DMS114 treated with DMSO at 0.1 percent for 48 hours (cell line): ENCODE data around the gene MYOM1.

Source experiments
- DNase-seq: peaks from one replicate; lab custom pipeline; 2025; ENCODE audit not compliant: unreplicated experiment; lab: John Stamatoyannopoulos, UW

The MYOM1 gene

DNA sequence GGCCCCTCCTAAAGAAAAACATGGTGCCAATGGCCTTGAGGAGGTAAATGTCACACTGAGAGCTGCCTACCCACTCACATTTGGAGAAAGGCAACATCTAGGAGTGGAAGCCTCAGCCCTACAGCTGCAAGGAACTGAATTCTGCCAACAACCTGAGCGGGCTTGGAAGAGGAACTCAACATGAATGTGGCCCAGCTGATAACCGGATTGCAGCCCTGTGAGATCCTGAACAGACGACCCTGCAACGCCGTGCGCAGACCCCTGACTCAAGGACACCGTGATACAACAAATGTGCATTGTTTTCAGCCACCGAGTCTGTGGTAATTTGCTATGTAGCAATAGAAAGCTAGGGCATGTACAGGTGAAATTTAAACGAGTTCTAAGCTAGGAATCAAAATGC is 99.4 kb downstream of the MYOM1 start:
- DNase-seq, result no peak

GRCh38 chr18:3119401-3120341 is 100.1 kb downstream of the MYOM1 start:
- no peak for DNase-seq

GRCh38 chr18:3118195-3119010 is 101.4 kb downstream of the MYOM1 start:
- no peak for DNase-seq

DNA sequence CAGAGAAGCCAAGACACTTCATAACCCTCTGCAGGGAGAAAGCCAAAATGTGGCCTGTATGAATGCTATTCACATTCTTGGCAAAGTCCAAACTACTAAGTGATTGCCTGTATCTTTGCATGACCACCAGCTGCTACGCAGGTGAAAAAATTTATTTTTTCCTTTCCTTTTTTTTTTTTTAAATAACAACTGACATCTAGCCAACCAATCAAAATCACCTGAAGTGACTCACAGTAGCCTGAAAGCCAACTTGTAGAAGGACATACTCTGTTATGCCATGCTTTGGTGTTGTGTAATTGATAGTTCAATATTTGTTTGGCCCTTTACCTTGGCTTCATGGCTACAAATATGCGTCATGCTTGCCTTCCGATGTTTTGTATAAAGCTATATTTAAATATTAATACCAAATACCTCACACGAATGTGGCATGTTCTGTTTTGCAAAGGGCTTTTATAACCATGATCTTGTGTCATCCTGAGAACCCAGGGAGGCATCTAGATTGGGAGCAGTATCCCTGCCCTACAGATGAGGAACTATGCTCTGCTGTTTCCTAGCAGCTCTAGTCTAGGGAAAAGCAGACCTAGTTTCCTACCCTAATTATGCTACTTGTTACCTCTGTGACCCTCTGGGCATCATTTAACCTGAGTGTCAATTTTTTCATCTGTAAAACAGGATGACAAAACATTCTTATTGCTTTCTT is 102.1 kb downstream of the MYOM1 start:
- no peak for DNase-seq

GRCh38 chr18:3115447-3116030 is 104.2 kb downstream of the MYOM1 start:
- no peak for DNase-seq

DNA sequence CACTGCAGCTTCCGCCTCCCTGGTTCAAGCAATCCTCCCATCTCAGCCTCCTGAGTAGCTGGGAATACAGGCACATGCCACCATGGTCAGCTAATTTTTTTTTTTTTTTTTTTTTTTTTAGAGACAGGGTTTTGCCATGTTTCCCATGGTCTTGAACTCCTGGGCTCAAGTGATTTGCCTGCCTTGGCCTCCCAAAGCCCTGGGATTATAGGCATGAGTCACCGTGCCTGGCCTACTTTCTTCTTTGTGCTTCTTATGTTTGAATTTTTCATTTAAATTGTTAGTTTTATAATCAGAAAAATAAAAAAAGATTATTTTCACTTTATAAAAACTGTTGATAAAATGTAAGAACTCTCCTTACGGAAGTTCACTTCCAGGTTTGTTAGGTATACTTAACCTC is 105.3 kb downstream of the MYOM1 start:
- no peak for DNase-seq

DNA sequence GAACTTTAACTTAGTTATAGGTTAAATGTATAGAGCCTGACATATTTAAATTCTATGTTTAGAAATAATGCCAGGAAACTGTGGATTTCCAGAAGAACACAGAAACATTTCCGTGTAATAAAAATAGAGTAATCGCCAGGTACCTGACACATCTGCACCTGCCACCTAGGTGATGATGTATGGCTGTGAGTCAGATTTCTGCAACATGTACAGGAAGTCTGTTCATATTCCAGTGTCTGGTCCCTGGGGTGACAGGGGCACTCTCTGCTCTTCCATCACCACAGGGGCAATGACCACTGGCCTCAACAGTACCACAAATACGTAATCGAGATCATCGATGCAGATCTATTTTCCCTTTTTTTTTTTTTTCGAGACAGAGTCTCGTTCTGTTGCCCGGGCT is 105.7 kb downstream of the MYOM1 start:
- no peak for DNase-seq

DNA sequence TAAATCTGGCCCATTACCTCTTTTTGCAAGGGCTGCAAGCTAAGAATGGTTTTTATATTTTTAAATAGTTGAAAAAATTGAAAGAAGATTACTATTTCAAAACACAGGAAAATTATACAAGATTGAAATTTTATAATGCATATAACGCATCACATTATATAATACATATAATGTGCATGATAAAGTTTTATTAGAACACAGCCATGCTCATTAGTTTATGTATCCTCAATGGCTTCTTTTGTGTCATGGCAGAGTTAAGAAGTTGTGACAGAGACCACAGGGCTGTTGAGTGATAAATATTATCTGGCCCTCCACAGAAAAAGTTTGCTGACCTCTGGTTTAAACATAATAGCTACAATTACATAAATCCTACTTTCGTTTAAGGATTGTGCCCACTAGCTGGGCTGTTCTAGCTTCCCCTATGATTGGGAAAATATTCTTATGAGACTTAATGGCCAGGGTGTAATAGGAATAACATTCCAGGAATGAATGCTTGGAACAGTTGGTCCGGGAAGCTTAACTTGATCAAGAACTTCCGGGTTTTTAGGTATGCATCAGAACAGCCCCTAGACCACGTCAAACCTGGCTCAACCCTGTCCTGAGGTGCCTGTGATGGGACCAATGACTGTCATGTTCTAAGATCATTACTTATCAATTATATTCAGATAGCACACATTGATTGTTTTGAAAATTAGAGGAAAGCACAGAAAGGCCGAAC is 108.1 kb downstream of the MYOM1 start:
- no peak for DNase-seq

DNA sequence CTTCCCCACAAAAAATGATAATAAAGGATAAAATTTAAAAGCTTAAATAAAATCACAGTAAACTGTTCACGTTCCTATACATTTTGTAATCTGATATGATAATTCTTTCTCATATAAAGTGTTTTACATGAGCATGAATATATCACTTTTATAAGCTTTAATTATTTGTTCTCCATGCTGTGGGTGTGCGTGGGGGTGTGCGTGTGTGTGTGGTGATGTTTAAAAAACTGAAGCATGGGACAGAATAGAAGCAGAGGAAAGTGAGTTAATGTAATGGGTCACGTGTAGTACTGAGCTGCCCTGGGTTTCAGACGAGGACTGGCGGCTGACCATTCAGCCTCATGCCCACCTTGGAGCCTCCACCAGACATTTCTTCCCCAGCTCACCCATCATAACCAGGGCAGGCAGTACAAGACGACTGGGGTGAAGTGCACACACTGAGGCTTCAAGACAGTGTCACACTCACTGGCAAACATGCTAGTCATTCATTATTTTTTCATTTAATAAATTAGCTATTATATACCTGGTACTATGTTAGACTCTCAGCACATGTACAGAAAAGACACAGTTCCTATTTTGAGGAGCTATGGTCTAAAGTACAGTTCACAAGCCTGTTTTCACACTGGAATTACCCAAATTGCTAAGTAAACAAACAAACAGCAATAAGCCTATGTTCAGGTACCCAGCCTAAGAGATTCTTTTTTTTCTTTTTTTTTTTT is 109.6 kb downstream of the MYOM1 start:
- no peak for DNase-seq

DNA sequence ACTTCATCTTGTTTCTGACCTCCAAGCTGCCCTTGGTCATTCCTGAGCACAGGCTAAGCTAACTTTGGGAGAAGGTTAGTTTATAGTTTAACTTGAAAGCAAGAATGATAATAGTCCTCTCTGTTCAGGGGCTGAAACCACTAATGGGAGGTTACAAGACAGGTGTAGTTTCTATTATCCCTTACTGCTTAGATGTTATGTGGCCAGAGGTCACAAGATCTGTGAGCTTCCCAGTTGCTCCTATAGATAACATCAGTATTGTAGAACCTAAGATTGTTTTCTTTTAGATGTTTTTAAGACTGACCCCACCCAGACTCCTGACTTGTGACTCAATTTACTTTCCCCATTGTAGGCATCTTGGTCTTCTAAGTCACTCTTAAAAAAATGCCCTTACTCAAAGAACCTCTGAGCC is 112.0 kb downstream of the MYOM1 start:
- DNase-seq, result no peak

DNA sequence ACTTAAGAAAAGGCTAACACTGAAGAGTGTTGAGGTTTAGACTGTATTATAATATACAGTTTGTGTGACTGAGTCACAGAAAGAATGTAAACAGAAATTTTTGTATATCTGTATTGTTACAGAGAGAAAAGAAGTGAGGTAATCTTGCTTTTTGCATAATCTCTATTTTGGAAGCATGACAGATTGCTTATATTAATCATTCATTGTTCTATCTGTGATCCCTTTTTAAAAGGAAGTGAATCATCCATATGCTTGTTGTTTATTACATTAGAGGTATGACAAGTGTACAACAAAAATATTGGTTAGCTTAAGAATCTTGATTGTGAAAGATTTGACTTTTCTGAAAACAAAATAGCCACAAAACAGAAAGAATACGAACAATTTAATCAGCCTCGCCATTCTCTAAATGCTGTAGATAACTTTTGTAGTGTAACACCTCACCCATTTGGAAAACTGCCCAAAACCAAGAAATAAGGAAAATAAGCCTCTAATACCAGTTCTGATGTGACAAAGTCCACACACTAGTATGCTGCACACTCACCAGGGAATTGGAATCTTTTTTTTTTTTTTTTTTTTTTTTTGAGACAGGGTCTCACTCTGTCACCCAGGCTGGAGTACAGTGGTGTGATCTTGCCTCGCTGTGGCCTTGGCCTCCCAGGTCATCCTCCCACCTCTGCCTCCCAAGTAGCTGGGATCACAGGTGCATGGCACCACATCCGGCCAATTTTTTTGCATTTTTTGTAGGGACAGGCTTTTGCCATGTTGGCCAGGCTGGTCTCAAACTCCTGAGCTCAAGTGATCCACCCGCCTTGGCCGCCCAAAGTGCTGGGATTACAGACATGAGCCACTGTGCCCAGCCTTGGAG is 115.3 kb downstream of the MYOM1 start:
- no peak for DNase-seq

DNA sequence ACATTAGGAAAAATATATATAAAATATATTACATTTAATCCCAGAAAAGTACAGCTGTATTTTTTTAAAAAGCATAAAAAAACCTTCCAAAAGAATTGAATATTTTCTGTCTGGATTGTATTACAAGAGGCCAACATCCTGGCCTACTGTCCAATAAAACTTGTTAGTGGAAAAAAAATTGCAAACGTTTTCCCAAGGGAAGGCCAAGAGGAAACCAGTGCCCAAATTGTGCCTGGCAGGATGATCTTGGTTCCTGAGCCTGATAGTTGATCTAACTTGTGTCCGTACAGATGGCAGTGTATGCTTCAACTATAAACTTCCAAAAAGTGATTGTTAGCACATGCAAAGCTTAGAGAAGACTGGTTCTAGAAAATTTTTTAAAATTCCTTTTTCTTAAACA is 116.2 kb downstream of the MYOM1 start:
- DNase-seq, result no peak

- no peak for DNase-seq
These were observed 116.8 kb downstream of the MYOM1 start for GRCh38 chr18:3102983-3103382.

GRCh38 chr18:3100498-3101132 is 119.2 kb downstream of the MYOM1 start:
- DNase-seq, result no peak

GRCh38 chr18:3099327-3099726 is 120.4 kb downstream of the MYOM1 start:
- DNase-seq, result no peak

DNA sequence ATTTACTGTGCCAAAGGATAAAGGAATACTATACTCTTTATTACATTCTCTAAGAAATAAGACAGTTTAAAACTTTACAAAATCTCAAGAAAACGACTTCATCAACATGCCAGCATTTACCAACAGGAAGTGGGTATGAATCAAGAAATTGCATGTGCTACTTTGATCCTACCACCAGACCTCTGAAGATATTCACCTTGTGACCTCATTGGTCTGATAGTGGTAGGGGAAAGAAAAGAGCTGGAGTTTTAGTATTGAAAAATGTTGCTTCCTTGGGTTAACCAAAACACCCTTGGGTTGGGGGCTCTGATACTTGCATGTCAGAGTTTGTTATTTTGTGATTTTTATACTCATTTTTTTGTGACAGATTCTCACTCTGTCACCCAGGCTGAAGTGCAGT is 122.7 kb downstream of the MYOM1 start:
- DNase-seq, result no peak

DNA sequence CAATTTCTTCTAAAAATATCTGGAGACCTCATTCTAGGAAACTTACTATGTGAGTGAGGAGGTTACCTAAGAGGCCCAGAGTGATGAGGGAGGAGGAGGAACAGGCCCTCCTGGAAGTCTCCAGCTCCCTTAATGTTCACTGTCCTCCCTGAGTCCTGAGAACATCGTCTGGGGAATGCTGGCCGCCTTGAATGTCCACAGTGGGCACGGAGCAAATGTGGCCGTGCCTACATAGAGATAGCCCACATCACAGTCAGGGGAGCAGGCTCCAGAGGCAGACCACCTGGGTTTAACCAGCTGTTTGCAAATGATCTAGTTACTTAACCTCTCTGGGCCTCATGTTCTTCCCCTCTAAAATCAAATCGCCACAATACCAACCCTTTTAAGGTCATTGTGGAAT is 123.8 kb downstream of the MYOM1 start:
- DNase-seq, result no peak

- DNase-seq, result no peak
These were observed 125.5 kb downstream of the MYOM1 start for GRCh38 chr18:3094338-3094684.
